Loucy (cell line): ENCODE data around the gene HSP90AB1.

Source experiments
- CTCF ChIP-seq: fragments of 200-600 bp; sonication (generic); conservative IDR thresholded peaks from 2 replicates; pipeline ENCODE4 v1.5.1; 2014; ENCODE audit warnings: mild to moderate bottlenecking, antibody characterized with exemption, low read length
- EZH2phosphoT487 ChIP-seq: fragments of 200-600 bp; IDR thresholded peaks from 2 replicates; pipeline ENCODE4 v1.6.1; 2018; ENCODE audit warnings: antibody characterized with exemption, mild to moderate bottlenecking, moderate library complexity, borderline replicate concordance

GRCh38 chr6:44260011-44260410, 13.1 kb downstream of the HSP90AB1 start:
- TF ChIP-seq CTCF (no peak), EZH2phosphoT487 (no peak)
